HCT116 (cell line): ENCODE results near the gene MTMR10. TPM values are rescaled to one million over a fixed set of nuclear protein-coding genes. Genes with fewer than 3 reads are reported as not detected.

ENCODE experiments used
- ATAC-seq: fragments of 200-7000 bp; cut with Tn5 transposase; 2 replicates; pipeline ENCODE4 v1.9.1; 2020; ENCODE audit warnings: mild to moderate bottlenecking, moderate library complexity
- BruUV-seq: library from RNA; stranded (reverse); fragments of 400-500 nt; replicated peaks from 2 replicates; lab custom pipeline; 2021; lab: Mats Ljungman, UMichigan
- CTCF ChIA-PET: fragments of 300-600 bp; sonication (Branson Sonifier 250); formaldehyde crosslinking; loops from one replicate; lab custom pipeline; 2021; ENCODE audit warnings: antibody characterized with exemption; lab: Charles Lee
- POLR2A ChIA-PET: fragments of 300-600, 350-600 bp; sonication (Branson Sonifier 250); formaldehyde crosslinking; loops from one replicate; lab custom pipeline; 2021; ENCODE audit warnings: antibody characterized with exemption; lab: Charles Lee
- RAD21 ChIA-PET, 2 experiments: fragments of 300-600 bp; sonication (Branson Sonifier 250); formaldehyde crosslinking; loops; one replicate each; lab custom pipeline; 2023; ENCODE audit warnings: low total read pairs in 2 of 2; ENCODE audit not compliant: uncharacterized antibody in 2 of 2, unreplicated experiment in 2 of 2, low non-redundant PET in 1 of 2; lab: Charles Lee
- DNase-seq: peaks from one replicate; pipeline ENCODE4 v3.0.0-alpha.2; 2010; ENCODE audit warnings: low read depth, low spot score
- H2AFZ ChIP-seq: fragments of 200-600 bp; shearing (Covaris generic), sonication (generic); 2 replicates; pipeline ENCODE4 v1.6.1; 2017; ENCODE audit warnings: low read depth, mixed run types, mixed read lengths, antibody characterized with exemption, low read length; ENCODE audit not compliant: poor library complexity, severe bottlenecking
- H3K27ac ChIP-seq: 2 replicates; pipeline ENCODE4 v1.5.1; 2012; ENCODE audit warnings: low read depth, low read length
- H3K27me3 ChIP-seq: fragments of 200-600 bp; sonication (generic); 2 replicates; pipeline ENCODE4 v1.6.1; 2016; ENCODE audit warnings: mixed run types, low read length, mixed read lengths; ENCODE audit not compliant: insufficient read depth
- H3K36me3 ChIP-seq, 2 experiments: fragments of 200-500 bp in 1 of 2; fragments of 200-600 bp in 1 of 2; sonication (Bioruptor generic) in 1 of 2; sonication (generic) in 1 of 2; 2 replicates each; pipeline versions ENCODE4 v1.5.1 to v1.6.1; 2014 to 2016; ENCODE audit warnings: low read length in 2 of 2, inconsistent platforms in 1 of 2, mixed read lengths in 1 of 2, mixed run types in 1 of 2; ENCODE audit not compliant: insufficient read depth in 2 of 2, control insufficient read depth in 1 of 2
- H3K4me1 ChIP-seq, 2 experiments: fragments of 200-600 bp in 1 of 2; sonication (generic) in 1 of 2; 2 replicates each; pipeline versions ENCODE4 v1.5.1 to v1.6.1; 2012 to 2017; ENCODE audit warnings: low read length in 2 of 2, inconsistent platforms in 1 of 2, mild to moderate bottlenecking in 1 of 2, mixed read lengths in 1 of 2, mixed run types in 1 of 2, moderate library complexity in 1 of 2; ENCODE audit not compliant: insufficient read depth in 2 of 2, control insufficient read depth in 1 of 2
- H3K4me2 ChIP-seq: fragments of 200-600 bp; sonication (generic); 2 replicates; pipeline ENCODE4 v1.6.1; 2017; ENCODE audit warnings: mixed run types, low read length, mixed read lengths
- H3K4me3 ChIP-seq, 2 experiments: fragments of 200-600 bp in 1 of 2; sonication (generic) in 1 of 2; replicated peaks in 1 of 2; 2 replicates each; pipeline ENCODE4 v1.5.1; 2011 to 2016; ENCODE audit warnings: low read length in 2 of 2, control low read depth in 1 of 2, low read depth in 1 of 2, mild to moderate bottlenecking in 1 of 2, mixed read lengths in 1 of 2, mixed run types in 1 of 2
- H3K79me2 ChIP-seq: fragments of 200-600 bp; sonication (generic); 2 replicates; pipeline ENCODE4 v1.6.1; 2017; ENCODE audit warnings: mild to moderate bottlenecking, mixed run types, low read length, moderate library complexity, mixed read lengths; ENCODE audit not compliant: insufficient read depth
- H3K9ac ChIP-seq: fragments of 200-600 bp; sonication (generic); 2 replicates; pipeline ENCODE4 v1.6.1; 2016; ENCODE audit warnings: low read length, mixed read lengths
- H3K9me2 ChIP-seq: fragments of 200-600 bp; sonication (generic), shearing (Covaris generic); 2 replicates; pipeline ENCODE4 v1.6.1; 2017; ENCODE audit warnings: mixed run types, mild to moderate bottlenecking, moderate library complexity; ENCODE audit not compliant: insufficient read depth
- H3K9me3 ChIP-seq, 2 experiments: fragments of 200-500 bp in 1 of 2; fragments of 200-600 bp in 1 of 2; sonication (Bioruptor generic) in 1 of 2; sonication (generic) in 1 of 2; 2 replicates each; pipeline ENCODE4 v1.6.1; 2014 to 2017; ENCODE audit warnings: low read length in 2 of 2, mixed read lengths in 2 of 2, inconsistent platforms in 1 of 2, low read depth in 1 of 2, mild to moderate bottlenecking in 1 of 2, mixed run types in 1 of 2, moderate library complexity in 1 of 2; ENCODE audit not compliant: control insufficient read depth in 1 of 2, insufficient read depth in 1 of 2
- H4K20me1 ChIP-seq: fragments of 200-600 bp; sonication (generic), shearing (Covaris generic); 2 replicates; pipeline ENCODE4 v1.6.1; 2017; ENCODE audit warnings: mixed run types, mild to moderate bottlenecking, moderate library complexity; ENCODE audit not compliant: insufficient read depth
- ATF3 ChIP-seq: IDR thresholded peaks from 2 replicates; pipeline ENCODE4 v1.6.1; 2012
- CTCF ChIP-seq, 3 experiments: fragments of 200-600 bp in 1 of 3; sonication (generic) in 1 of 3; IDR thresholded peaks in 2 of 3; conservative IDR thresholded peaks in 1 of 3; 2 replicates each; pipeline ENCODE4 v1.5.1; 2012 to 2017; ENCODE audit warnings: low read depth in 2 of 3, low read length in 2 of 3, antibody characterized with exemption in 1 of 3, borderline replicate concordance in 1 of 3, control low read depth in 1 of 3, mild to moderate bottlenecking in 1 of 3, mixed read lengths in 1 of 3, mixed run types in 1 of 3, moderate library complexity in 1 of 3; ENCODE audit not compliant: insufficient read depth in 1 of 3
- EGR1 ChIP-seq: IDR thresholded peaks from 2 replicates; pipeline ENCODE4 v1.6.1; 2012; ENCODE audit warnings: low read depth
- ELF1 ChIP-seq: IDR thresholded peaks from 2 replicates; pipeline ENCODE4 v1.6.1; 2012; ENCODE audit warnings: low read depth, borderline replicate concordance
- FOSL1 ChIP-seq: IDR thresholded peaks from 2 replicates; pipeline ENCODE4 v1.6.1; 2012; ENCODE audit warnings: low read depth
- MAX ChIP-seq: IDR thresholded peaks from 2 replicates; pipeline ENCODE4 v1.6.1; 2012
- POLR2A ChIP-seq: IDR thresholded peaks from 2 replicates; pipeline ENCODE4 v1.7.0; 2011; ENCODE audit warnings: borderline replicate concordance; ENCODE audit not compliant: insufficient read depth, insufficient read length; ENCODE audit errors: extremely low read depth
- POLR2AphosphoS5 ChIP-seq: IDR thresholded peaks from 2 replicates; pipeline ENCODE4 v1.6.1; 2011; ENCODE audit warnings: mild to moderate bottlenecking, low read depth, low read length, moderate library complexity
- RAD21 ChIP-seq: IDR thresholded peaks from 2 replicates; pipeline ENCODE4 v1.6.1; 2012; ENCODE audit warnings: low read depth, mild to moderate bottlenecking
- SIN3A ChIP-seq: IDR thresholded peaks from 2 replicates; pipeline ENCODE4 v1.6.1; 2012; ENCODE audit warnings: low read depth
- SP1 ChIP-seq: IDR thresholded peaks from 2 replicates; pipeline ENCODE4 v1.6.1; 2012; ENCODE audit warnings: low read depth
- TCF7L2 ChIP-seq: IDR thresholded peaks from 2 replicates; pipeline ENCODE4 v1.7.0; 2011; ENCODE audit warnings: borderline replicate concordance, inconsistent platforms; ENCODE audit not compliant: insufficient read depth, insufficient read length; ENCODE audit errors: extremely low read depth
- YY1 ChIP-seq: IDR thresholded peaks from 2 replicates; pipeline ENCODE4 v1.6.1; 2011; ENCODE audit warnings: low read length, low read depth, moderate library complexity, mild to moderate bottlenecking; ENCODE audit not compliant: insufficient replicate concordance; ENCODE audit errors: extremely low read depth
- ZBTB33 ChIP-seq: IDR thresholded peaks from 2 replicates; pipeline ENCODE4 v1.6.1; 2011; ENCODE audit warnings: mild to moderate bottlenecking, low read length, moderate library complexity; ENCODE audit not compliant: insufficient replicate concordance; ENCODE audit errors: extremely low read depth
- ZFX ChIP-seq: fragments of 450-650 bp; IDR thresholded peaks from 2 replicates; pipeline ENCODE4 v1.6.1; 2017
- intact Hi-C: fragments of 100-400 bp; cut with micrococcal nuclease; formaldehyde crosslinking; loops from 2 replicates; pipeline ENCODE4 v1.10.0; 2022
- total RNA-seq: library from RNA; stranded (reverse); gene quantifications from one replicate; pipeline ENCODE4 v1.2.1, GENCODE V29; 2021; ENCODE audit not compliant: unreplicated experiment

The MTMR10 gene
- total RNA-seq, 1 experiment from 2014 or later: 13.4 TPM

GRCh38 chr15:30958219-30958618 is 33.2 kb downstream of the MTMR10 start:
- H3K27ac ChIP-seq: no peak overlapping the region
- H3K4me3 ChIP-seq: no peak overlapping the region
- no peaks in the 10 kb centered on the region for H3K27me3 ChIP-seq
- H3K9me2 ChIP-seq: no peaks in the 10 kb centered on the region
- peaks cover 19 to 25% of the 10 kb centered on the region in 2 experiments for H3K4me1 ChIP-seq
- DNase-seq: no peak
- CTCF ChIA-PET: no interaction called here
- TF ChIP-seq FOSL1 (no peak), RAD21 (no peak), SIN3A (no peak), POLR2AphosphoS5 (no peak), MAX (no peak), ZFX (no peak), ZBTB33 (no peak), ATF3 (no peak), ELF1 (no peak), YY1 (no peak), TCF7L2 (no peak), POLR2A (no peak), CTCF (IDR thresholded peaks at IDR 0.05 in 2 of 3, conservative IDR thresholded peaks at IDR 0.05 in 1 of 3; ENCODE audit: borderline replicate concordance in 1 of 3, insufficient read depth in 1 of 3, low read depth in 2 of 3, low read length in 2 of 3) (no peak), SP1 (no peak), EGR1 (no peak)
- no peaks in the 10 kb centered on the region for H3K9me3 ChIP-seq
- H2AFZ ChIP-seq: no peak overlapping the region
- no peaks in the 10 kb centered on the region for H3K79me2 ChIP-seq
- H3K4me2 ChIP-seq: no peak overlapping the region
- H3K9ac ChIP-seq: no peak overlapping the region
- H4K20me1 ChIP-seq: no peaks in the 10 kb centered on the region
- intact Hi-C loops: no loop called here
- BruUV-seq: no TSS peak
- RAD21 ChIA-PET: no interaction called here
- POLR2A ChIA-PET: no interaction called here
- ATAC-seq: no peak
- H3K36me3 ChIP-seq: peaks cover 1 to 9% of the 10 kb centered on the region in 2 experiments; a peak in 3 of 4 replicates
